Right hindlimb (tissue), 1 donor: Measurements from ENCODE around the gene POLG2.
"Not testable (repeated sequence)": the region's sequence is repeated elsewhere in the genome, so short reads cannot be mapped to it uniquely, and the experiment has no call there.

Experiments
- DNase-seq: peaks from one replicate; pipeline ENCODE4 v3.0.0-alpha.2; 2018

The POLG2 gene

GRCh38 chr17:64505340-64506200 lies 8.7 kb upstream of the POLG2 start:
- peak; percentile 96 for DNase-seq

- DNase-seq: no peak
Observed at GRCh38 chr17:64504769-64505339, 8.0 kb upstream of the POLG2 start.

GRCh38 chr17:64503821-64504768 lies 7.2 kb upstream of the POLG2 start:
- DNase-seq: no peak

- no peak for DNase-seq
Observed at GRCh38 chr17:64503341-64503740, 6.5 kb upstream of the POLG2 start.

GRCh38 chr17:64502809-64503208 lies 6.0 kb upstream of the POLG2 start:
- no peak for DNase-seq

- no peak for DNase-seq
Observed at GRCh38 chr17:64502021-64502420, 5.2 kb upstream of the POLG2 start.

GRCh38 chr17:64500862-64501765 lies 4.3 kb upstream of the POLG2 start:
- no peak for DNase-seq

- DNase-seq: no peak
Observed at GRCh38 chr17:64500487-64500859, 3.6 kb upstream of the POLG2 start.

- DNase-seq: no peak
Observed at GRCh38 chr17:64499805-64500486, 3.1 kb upstream of the POLG2 start.

- no peak for DNase-seq
Observed at GRCh38 chr17:64498308-64499203, 1.7 kb upstream of the POLG2 start.

- no peak for DNase-seq
Observed at GRCh38 chr17:64497565-64498035, 746 bp upstream of the POLG2 start.

GRCh38 chr17:64496348-64496785 lies 487 bp downstream of the POLG2 start:
- no peak for DNase-seq

- not testable (repeated sequence) for DNase-seq
Observed at GRCh38 chr17:64495300-64495699, 1.6 kb downstream of the POLG2 start.

GRCh38 chr17:64494121-64494520 lies 2.7 kb downstream of the POLG2 start:
- DNase-seq: no peak

GRCh38 chr17:64492481-64493109 lies 4.3 kb downstream of the POLG2 start:
- no peak for DNase-seq

- DNase-seq: no peak
Observed at GRCh38 chr17:64491994-64492393, 4.9 kb downstream of the POLG2 start.

- peak; percentile 19 for DNase-seq
Observed at GRCh38 chr17:64491034-64491860, 5.6 kb downstream of the POLG2 start.

GRCh38 chr17:64488301-64488700 lies 8.6 kb downstream of the POLG2 start:
- no peak for DNase-seq

GRCh38 chr17:64484380-64484779 lies 12.5 kb downstream of the POLG2 start:
- DNase-seq: no peak
